UCSD-AML1 (cell line): Measurements from ENCODE around the gene GALNS.
"Not testable (repeated sequence)": the region's sequence is repeated elsewhere in the genome, so short reads cannot be mapped to it uniquely, and the experiment has no call there.

Experiments used
- DNase-seq: peaks from one replicate; lab custom pipeline; 2025; ENCODE audit not compliant: unreplicated experiment; lab: John Stamatoyannopoulos, UW

GALNS gene

DNA sequence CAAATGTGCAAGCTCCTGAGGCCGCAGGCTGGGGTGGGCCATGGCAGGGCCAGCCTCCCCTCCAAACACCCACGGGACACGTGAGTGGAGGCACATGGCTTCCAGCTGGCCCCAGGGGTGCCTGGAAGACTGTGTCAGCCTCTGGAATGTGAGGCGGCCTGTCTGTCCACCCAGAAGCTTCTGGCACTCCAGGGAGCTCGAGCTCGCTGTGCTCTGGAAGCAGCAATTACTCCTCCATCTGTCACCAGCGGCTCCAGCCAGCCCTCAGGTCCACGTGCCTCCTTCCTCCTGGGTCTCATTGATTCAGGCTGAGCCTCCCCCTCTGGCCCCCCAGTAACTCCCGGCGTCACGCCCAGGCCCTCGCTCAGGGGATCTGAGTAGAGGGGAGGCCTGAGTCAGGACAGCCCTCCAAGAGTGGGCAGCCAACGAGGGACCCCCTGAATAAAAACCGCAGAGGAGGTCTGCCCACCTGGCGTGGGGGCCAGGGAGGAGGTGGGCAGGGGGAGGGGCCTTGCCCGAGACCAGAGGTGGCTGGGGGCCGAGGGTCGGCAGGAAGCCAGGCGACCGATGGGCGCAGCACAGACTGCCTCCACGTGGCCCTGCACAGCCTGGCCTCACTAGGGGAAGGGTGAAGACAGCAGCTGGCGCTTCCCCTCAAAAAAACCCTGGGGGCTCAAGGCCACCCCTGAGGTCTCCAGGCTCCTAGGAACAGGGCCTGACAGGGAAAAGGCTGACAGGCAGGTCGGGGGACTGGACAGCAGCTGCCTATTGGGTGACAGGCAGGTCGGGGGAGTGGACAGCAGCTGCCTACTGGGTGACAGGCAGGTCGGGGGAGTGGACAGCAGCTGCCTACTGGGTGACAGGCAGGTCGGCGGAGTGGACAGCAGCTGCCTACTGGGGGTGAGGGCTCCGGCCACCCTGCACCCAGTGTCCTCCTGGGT, 83.6 kb downstream of the GALNS start:
- no peak for DNase-seq

DNA sequence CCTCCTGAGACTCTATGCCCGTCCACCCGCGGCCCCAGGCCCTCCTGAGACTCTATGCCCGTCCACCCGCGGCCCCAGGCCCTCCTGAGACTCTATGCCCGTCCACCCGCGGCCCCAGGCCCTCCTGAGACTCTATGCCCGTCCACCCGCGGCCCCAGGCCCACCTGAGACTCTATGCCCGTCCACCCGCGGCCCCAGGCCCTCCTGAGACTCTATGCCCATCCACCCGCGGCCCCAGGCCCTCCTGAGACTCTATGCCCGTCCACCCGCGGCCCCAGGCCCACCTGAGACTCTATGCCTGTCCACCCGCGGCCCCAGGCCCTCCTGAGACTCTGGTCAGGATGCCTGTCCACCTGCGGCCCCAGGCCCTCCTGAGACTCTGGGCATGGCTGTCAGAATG, 85.0 kb downstream of the GALNS start:
- DNase-seq: not testable (repeated sequence)

DNA sequence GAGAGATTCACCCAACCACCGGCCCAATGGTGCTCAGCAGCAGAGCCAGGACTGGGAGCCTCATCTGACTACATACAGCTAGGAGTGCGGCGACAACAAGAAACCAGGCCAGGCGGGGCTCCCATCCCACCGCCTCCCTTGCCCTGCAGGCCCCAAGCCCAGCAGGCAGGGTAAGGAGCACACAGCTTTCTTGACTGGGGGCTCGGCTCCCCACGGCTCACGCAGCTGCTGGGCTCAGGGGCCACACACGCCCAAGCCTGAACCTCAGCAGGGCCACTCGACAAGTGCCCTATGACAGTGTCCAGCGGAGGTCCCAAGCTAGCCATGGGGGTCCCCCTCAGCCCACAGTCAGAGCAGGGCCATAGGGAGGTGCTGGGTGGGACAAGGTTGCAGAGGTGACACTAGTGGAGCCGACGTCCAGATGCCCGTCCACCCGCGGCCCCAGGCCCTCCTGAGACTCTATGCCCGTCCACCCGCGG, 85.4 kb downstream of the GALNS start:
- DNase-seq: no peak

DNA sequence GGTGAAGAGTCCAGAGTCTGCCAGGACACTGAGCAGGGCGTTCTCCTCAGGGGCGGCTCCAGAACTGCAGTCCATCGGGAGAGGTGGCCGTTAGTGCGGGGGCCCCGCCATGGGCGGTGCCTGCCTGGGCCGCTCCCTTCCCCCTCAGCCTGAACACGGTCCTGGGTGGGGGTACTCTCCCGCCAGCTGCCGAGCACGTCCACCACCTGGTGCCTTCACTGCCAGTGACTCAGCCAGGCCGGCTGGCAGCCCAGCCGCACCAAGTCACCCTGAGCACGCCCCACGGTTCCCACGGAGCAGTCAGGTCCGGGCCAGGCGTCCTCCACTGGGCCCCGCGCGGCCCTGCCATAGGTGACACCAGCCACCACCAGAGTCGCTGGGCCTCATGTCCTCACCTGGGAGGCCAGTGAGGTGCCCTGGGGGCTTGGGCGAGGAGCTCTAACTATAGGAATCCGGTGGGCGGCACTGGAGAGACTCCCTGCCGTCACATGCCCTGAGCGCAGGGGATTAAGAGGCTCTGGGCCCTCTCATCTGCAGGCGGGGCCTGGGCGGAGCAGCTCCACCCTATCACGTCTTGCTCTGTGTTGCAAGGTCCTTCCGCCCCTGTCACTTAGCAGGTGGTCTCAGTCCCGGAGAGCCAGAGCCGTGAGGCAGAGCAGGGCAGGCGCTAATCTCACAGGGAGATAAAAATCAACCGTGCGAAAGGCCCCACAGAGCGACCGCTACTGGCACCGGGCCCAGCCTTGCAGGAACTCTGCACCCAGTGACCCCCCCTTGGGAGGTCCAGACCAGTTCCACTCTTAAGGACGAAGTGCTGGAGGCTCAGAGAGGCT, 86.1 kb downstream of the GALNS start:
- no peak for DNase-seq

DNA sequence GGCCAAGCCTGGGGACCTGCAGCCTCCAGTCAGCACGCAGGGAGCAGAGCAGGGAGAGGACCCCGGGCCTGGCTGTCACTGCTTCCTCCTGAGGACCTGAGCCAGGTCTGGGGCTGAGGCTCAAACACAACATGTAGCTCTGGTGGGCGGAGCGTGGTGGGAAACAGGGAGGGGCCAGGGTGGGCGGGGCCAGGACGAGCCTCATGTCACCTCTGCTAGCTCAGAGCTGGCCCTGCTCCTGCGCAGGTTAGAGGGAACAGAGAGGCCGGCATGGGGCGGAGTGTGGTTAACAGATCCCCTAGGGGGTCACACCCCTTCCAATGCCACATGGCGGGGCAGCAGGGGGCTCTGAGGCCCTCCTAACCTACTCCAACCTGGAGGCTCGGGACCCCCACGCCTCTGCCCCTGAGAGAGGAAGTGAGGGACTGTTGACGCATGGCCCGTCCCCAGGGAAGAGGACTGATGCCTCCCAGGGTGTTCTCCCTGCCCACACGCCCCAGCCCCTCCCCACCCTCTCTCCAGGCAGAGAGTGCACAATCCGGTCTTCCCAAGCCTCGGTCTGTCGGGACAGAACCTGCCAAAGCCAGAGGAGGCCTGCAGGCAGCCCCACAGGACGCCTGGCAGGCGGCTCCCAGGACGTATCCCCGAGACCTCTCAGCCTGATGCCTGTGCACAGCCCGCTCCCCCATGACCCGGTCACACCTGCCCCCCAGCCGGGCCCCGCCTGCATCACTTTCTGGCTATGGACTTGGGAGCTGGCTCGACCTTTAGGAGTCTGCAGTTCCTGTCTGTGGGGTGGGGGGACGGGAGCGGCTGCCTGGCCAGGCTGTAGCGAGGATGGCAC, 86.9 kb downstream of the GALNS start:
- DNase-seq: peak; percentile 54

DNA sequence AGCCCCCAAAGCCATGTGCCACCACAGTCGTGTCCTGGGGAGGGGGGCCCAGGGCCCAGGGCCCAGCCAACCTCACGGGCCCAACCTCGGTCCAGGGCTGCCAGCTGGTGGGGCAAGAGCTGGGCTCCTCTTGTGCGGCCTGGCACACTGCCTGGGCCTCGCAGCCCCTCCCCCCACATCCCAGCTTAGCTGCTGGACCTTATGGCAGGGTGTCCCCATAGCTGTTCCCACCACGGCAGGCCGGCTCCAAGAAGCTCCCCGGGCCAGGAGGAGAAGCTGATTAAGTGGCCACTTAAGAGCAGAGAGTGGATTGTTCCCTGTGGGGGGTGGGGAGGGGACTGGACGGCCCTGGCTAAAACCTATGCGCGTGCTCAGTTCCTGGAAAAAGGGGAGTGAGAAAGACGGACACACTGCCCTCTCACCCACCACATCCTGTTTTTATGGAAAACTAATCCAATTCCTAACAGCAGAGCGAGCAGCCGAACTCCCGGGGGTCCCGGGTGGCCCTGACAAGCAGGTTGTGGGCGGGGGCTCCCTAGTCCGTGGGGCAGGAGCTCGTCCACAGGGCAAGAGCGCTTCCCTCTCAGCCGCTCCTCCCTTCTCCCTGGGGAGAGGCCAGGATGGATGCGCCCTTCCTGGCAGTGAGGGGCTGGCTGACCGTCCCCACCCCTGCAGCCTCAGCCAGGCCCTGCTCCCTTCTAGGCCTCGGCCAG, 88.5 kb downstream of the GALNS start:
- DNase-seq: peak; percentile 25

DNA sequence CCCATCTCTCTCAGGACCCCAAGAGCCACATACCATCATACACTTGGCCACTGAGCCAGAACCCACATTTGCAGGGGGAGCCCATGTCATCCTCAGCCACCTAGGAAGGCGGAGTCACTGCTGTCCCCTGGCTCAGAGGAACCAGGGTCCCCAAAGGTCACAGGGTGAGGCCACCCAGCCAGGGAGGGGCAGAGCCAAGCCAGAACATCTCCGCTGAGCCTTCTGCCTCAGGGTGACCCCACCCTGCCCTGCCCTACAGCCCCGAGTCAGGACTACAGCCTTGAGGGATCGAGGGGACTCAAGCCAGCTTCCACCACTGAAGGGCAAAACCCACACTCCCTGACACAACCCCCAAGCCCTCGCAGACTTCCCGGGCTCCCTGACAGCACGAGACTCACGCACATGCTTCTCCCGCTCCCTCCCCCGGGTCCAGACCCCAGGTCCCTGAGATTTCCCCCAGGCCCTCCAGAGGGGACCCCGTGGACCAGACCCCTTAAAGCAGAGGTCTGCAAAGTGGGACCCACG, 89.1 kb downstream of the GALNS start:
- DNase-seq: no peak

DNA sequence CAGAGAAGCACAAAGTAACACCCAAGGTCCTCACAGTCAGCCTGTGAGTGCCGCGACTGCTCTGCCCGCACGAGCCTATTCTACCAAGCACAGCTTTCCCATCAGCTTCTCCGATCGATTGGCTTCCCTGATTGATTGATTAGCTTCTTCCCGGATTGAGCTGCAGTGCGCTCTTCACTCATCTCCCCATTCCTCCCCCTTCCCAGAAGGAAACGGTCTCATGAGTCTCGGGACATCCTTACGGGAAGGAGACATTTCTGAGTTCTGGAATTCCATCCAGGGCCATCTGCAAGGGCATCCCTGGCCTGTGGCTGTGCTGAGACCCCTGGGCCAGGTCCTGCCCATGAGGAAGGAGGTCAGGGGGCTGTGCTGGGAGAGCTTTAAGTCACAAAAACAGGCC, 89.8 kb downstream of the GALNS start:
- DNase-seq: no peak

DNA sequence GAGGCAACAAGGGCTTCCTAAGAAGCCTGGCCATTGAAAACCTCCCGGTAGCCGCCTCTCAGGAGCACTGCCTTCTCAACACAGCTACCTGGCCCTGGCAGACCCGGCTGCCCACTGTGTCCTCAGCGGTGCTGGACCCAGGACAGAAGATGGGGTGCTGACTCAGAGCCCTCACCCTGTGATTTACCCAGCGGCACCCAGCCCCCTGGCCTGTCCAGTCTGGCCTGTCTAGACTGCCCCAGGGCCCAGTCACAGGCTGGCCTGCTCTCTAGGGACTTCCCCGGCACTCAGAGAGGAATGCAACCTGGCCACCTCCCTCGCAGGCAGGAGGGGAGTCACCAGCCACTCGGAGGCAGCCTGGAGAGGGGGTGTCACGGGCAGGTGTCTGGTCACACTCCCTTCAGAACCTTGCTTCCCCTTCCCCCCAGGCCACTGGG, 91.8 kb downstream of the GALNS start:
- DNase-seq: no peak

DNA sequence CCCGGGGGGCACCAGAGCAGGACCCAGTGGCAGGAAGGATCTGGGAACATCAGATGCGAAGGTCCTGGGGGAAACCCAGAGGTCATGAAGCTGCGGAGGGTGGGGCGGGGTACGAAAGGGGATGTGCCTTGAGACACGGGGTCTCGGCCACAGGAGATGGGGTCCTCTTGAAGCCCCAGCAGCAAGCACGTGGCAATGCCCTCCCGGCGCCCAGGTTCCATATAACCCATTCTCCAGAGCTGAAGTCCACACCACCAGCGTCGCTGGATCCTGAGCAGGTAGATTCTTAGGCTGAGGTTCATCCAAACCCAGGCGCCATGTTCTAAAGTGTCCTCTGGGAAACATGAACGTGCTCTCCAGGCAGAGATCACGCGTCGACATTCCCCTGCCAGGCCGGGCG, 92.7 kb downstream of the GALNS start:
- no peak for DNase-seq
